ENCODE measurements around the gene SLC44A3.
"Not testable (repeated sequence)": the region's sequence is repeated elsewhere in the genome, so short reads cannot be mapped to it uniquely, and the experiment has no call there.

Gene SLC44A3

DNA sequence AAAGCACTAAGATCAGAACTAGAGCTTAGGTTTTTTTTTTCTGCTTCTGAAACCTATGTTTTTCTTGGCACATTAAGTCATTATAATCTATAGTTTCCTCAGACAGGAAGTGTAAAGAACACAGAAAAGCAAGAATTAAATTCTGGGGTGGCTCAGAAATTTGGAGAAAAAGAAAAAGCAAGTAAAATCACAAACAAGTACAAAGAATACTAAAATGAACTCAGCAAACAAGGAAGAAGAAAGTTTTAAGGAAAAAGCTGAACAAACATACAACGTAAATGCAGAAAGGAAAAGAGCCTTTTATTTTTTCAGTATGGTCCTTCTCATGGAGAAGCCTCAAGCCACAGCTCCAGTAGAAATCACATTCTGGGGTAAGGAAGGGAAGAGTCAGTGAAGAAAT, 115.3 kb downstream of the SLC44A3 start:
- DNase-seq (ENCODE audit: low read depth) = no peak
- TF ChIP-seq, protein P1, sequence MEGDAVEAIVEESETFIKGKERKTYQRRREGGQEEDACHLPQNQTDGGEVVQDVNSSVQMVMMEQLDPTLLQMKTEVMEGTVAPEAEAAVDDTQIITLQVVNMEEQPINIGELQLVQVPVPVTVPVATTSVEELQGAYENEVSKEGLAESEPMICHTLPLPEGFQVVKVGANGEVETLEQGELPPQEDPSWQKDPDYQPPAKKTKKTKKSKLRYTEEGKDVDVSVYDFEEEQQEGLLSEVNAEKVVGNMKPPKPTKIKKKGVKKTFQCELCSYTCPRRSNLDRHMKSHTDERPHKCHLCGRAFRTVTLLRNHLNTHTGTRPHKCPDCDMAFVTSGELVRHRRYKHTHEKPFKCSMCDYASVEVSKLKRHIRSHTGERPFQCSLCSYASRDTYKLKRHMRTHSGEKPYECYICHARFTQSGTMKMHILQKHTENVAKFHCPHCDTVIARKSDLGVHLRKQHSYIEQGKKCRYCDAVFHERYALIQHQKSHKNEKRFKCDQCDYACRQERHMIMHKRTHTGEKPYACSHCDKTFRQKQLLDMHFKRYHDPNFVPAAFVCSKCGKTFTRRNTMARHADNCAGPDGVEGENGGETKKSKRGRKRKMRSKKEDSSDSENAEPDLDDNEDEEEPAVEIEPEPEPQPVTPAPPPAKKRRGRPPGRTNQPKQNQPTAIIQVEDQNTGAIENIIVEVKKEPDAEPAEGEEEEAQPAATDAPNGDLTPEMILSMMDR (conservative IDR thresholded peaks at IDR 0.05; ENCODE audit: low read length) = no peak
- no peak overlapping the region for H3K4me3 ChIP-seq (ENCODE audit: low read length)

- DNase-seq (ENCODE audit: low read depth) = peak; percentile 6
- TF ChIP-seq, protein P1 (conservative IDR thresholded peaks at IDR 0.05; ENCODE audit: low read length) = no peak
- H3K4me3 ChIP-seq (ENCODE audit: low read length) = no peak overlapping the region
Measured at GRCh38 chr1:94936861-94937620, 116.9 kb downstream of the SLC44A3 start.

- no peak for DNase-seq (ENCODE audit: low read depth)
- TF ChIP-seq, protein P1 (conservative IDR thresholded peaks at IDR 0.05; ENCODE audit: low read length) = no peak
- no peak overlapping the region for H3K4me3 ChIP-seq (ENCODE audit: low read length)
Measured at GRCh38 chr1:94937820-94938219, 117.7 kb downstream of the SLC44A3 start.

- TF ChIP-seq, protein P1 (conservative IDR thresholded peaks at IDR 0.05; ENCODE audit: low read length) = no peak
- no peak for DNase-seq (ENCODE audit: low read depth)
- no peak overlapping the region for H3K4me3 ChIP-seq (ENCODE audit: low read length)
Measured at GRCh38 chr1:94940738-94941137, 120.6 kb downstream of the SLC44A3 start.

GRCh38 chr1:94941480-94941879, 121.3 kb downstream of the SLC44A3 start:
- not testable (repeated sequence) for DNase-seq (ENCODE audit: low read depth); H3K4me3 ChIP-seq (ENCODE audit: low read length)

GRCh38 chr1:94942171-94943128, 122.3 kb downstream of the SLC44A3 start:
- H3K4me3 ChIP-seq (ENCODE audit: low read length) = no peak overlapping the region
- TF ChIP-seq, protein P1 (conservative IDR thresholded peaks at IDR 0.05; ENCODE audit: low read length) = no peak
- DNase-seq (ENCODE audit: low read depth) = no peak
